ENCODE data around the gene MTARC1.

MTARC1 gene

GRCh38 chr1:220776720-220777326, 9.9 kb upstream of the MTARC1 start:
- H3K4me3 ChIP-seq (ENCODE audit: control insufficient read depth, low read depth, low read length), result no peak overlapping the region
- DNase-seq (ENCODE audit: low read depth), result peak; percentile 17
- TF ChIP-seq, protein P1, sequence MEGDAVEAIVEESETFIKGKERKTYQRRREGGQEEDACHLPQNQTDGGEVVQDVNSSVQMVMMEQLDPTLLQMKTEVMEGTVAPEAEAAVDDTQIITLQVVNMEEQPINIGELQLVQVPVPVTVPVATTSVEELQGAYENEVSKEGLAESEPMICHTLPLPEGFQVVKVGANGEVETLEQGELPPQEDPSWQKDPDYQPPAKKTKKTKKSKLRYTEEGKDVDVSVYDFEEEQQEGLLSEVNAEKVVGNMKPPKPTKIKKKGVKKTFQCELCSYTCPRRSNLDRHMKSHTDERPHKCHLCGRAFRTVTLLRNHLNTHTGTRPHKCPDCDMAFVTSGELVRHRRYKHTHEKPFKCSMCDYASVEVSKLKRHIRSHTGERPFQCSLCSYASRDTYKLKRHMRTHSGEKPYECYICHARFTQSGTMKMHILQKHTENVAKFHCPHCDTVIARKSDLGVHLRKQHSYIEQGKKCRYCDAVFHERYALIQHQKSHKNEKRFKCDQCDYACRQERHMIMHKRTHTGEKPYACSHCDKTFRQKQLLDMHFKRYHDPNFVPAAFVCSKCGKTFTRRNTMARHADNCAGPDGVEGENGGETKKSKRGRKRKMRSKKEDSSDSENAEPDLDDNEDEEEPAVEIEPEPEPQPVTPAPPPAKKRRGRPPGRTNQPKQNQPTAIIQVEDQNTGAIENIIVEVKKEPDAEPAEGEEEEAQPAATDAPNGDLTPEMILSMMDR (IDR thresholded peaks at IDR 0.05; ENCODE audit: control insufficient read depth, insufficient read depth, low read depth, low read length, missing control alignments), result peak; percentile 95

GRCh38 chr1:220783453-220783852, 3.3 kb upstream of the MTARC1 start:
- DNase-seq (ENCODE audit: low read depth), result no peak
- TF ChIP-seq, protein P1 (IDR thresholded peaks at IDR 0.05; ENCODE audit: control insufficient read depth, insufficient read depth, low read depth, low read length, missing control alignments), result no peak
- H3K4me3 ChIP-seq (ENCODE audit: control insufficient read depth, low read depth, low read length), result no peak overlapping the region

- no peak overlapping the region for H3K4me3 ChIP-seq (ENCODE audit: control insufficient read depth, low read depth, low read length)
- DNase-seq (ENCODE audit: low read depth), result no peak
- TF ChIP-seq, protein P1 (IDR thresholded peaks at IDR 0.05; ENCODE audit: control insufficient read depth, insufficient read depth, low read depth, low read length, missing control alignments), result no peak
Measured at GRCh38 chr1:220784751-220785150, 2.0 kb upstream of the MTARC1 start.

DNA sequence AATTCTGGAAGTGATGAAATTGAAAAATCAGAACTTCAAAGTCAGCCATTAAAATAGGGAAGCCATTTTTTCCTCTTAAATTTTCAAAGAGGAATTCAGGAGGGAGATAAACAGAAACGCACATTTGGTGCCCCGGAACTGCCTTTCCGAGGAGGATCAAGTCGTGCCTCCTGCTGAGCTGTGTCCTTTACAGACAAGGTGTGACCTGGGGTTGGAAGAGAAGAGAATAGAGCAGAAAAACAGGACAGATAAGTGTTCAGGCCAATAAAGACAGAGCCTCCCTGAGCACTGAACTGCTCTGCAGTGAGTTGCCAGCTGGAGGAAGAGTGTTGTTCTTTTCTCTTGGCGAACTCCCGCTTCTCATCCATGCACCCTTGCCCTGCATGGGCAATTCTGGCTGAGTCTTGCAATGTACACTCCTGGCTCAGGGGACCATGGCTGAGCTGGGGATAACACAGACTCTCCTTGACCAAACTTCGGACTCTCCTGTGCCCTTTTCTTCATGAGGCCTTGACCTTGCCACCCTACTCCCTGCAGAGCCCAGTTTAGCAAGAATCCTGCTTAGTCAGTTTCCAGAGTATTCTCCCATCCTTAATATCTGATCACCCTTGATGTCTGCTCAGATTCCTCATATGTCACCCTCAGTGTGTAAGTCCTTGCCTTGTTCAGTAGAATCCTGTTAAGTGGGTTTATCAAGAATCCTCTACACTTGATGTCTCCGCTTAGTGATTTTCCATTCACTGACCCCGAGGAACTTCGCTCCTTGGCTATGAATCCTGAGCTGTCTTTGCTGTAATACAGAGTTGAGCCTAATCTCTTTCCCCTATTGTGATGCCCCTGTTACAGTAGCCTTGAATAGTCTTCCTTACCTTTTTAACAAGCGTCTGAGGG, 1.3 kb upstream of the MTARC1 start:
- H3K4me3 ChIP-seq (ENCODE audit: control insufficient read depth, low read depth, low read length), result no peak overlapping the region
- TF ChIP-seq, protein P1 (IDR thresholded peaks at IDR 0.05; ENCODE audit: control insufficient read depth, insufficient read depth, low read depth, low read length, missing control alignments), result no peak
- DNase-seq (ENCODE audit: low read depth), result no peak

GRCh38 chr1:220786057-220786336, 716 bp upstream of the MTARC1 start:
- TF ChIP-seq, protein P1 (IDR thresholded peaks at IDR 0.05; ENCODE audit: control insufficient read depth, insufficient read depth, low read depth, low read length, missing control alignments), result no peak
- DNase-seq (ENCODE audit: low read depth), result no peak
- H3K4me3 ChIP-seq (ENCODE audit: control insufficient read depth, low read depth, low read length), result no peak overlapping the region

DNA sequence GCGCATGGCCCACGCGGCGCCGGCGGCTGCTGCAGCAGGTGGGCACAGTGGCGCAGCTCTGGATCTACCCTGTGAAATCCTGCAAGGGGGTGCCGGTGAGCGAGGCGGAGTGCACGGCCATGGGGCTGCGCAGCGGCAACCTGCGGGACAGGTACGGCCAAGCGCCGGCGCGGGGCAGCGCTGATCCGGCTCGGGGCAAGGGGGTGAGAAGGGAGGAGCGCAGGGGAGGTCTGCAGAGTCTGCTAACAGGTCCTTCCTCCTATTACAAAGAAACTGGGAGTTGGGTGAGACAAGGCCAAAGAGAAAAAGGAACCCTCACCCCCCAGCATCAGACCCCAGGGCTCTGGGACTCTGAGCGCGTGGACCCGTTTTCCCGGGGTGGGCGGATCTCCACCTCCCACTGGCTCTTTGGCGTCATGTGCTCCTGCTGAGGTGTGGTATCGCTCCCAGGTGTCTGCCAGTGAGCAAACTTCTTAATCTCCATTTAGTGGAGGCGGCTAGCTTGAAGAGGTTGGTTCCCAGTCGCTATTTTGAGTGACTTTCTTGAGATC, 431 bp downstream of the MTARC1 start:
- H3K4me3 ChIP-seq (ENCODE audit: control insufficient read depth, low read depth, low read length), result peak overlapping the region; percentile 30
- TF ChIP-seq, protein P1 (IDR thresholded peaks at IDR 0.05; ENCODE audit: control insufficient read depth, insufficient read depth, low read depth, low read length, missing control alignments), result no peak
- DNase-seq (ENCODE audit: low read depth), result no peak
